ENCODE measurements around the gene FOXP1. TPM values are rescaled to one million over a fixed set of nuclear protein-coding genes. Genes with fewer than 3 reads are reported as not detected.

FOXP1 gene
- total and polyA plus RNA-seq, 12 donors: 4.8 to 56.0 (median 43.8) TPM

GRCh38 chr3:71568207-71568606 lies 15.3 kb downstream of the FOXP1 start:
- no peak for DNase-seq
- no peak for ATAC-seq
- Histone ChIP-seq H3K27me3 (no peaks in the 10 kb centered on the region), H3K4me1 (peaks cover 0 to 25% (median 4%) of the 10 kb centered on the region in 9 donors), H3K36me3 (peaks cover 0 to 39% (median 0%) of the 10 kb centered on the region in 9 donors), H3K4me3 (no peak overlapping the region), H3K9me3 (no peaks in the 10 kb centered on the region), H3K27ac (no peak overlapping the region)
- TF ChIP-seq, protein P1, sequence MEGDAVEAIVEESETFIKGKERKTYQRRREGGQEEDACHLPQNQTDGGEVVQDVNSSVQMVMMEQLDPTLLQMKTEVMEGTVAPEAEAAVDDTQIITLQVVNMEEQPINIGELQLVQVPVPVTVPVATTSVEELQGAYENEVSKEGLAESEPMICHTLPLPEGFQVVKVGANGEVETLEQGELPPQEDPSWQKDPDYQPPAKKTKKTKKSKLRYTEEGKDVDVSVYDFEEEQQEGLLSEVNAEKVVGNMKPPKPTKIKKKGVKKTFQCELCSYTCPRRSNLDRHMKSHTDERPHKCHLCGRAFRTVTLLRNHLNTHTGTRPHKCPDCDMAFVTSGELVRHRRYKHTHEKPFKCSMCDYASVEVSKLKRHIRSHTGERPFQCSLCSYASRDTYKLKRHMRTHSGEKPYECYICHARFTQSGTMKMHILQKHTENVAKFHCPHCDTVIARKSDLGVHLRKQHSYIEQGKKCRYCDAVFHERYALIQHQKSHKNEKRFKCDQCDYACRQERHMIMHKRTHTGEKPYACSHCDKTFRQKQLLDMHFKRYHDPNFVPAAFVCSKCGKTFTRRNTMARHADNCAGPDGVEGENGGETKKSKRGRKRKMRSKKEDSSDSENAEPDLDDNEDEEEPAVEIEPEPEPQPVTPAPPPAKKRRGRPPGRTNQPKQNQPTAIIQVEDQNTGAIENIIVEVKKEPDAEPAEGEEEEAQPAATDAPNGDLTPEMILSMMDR (IDR thresholded peaks at IDR 0.05): no peak
- intact Hi-C loops (cut with DNase I): no loop called here

DNA sequence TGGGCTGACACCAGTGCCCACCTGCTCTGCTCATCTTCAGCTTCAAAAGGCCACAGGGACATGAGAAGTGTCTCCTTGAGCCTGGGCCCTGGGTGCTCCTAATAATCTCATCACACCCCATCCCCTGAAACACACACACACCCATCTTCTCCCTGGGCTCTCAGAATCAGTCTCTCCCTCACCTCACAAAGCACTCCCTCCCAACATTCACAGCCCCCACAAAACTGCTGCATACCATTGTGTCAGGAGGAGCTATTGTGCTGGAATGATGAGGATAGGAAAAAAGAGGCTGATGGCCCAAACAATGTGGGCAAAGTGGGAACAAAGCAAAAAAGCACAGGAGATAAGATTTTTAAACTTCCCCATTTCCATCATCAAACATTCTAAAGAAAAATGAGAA lies 16.8 kb downstream of the FOXP1 start:
- H3K4me1 ChIP-seq: peaks cover 0 to 29% (median 4%) of the 10 kb centered on the region in 9 donors
- no peaks in the 10 kb centered on the region for H3K9me3 ChIP-seq
- peaks cover 0 to 34% (median 0%) of the 10 kb centered on the region in 9 donors for H3K36me3 ChIP-seq
- H3K4me3 ChIP-seq: no peak overlapping the region
- DNase-seq: no peak
- no peak overlapping the region for H3K27ac ChIP-seq
- ATAC-seq: no peak
- no peaks in the 10 kb centered on the region for H3K27me3 ChIP-seq
- TF ChIP-seq, protein P1 (IDR thresholded peaks at IDR 0.05): no peak
- intact Hi-C loops (cut with DNase I): no loop called here

DNA sequence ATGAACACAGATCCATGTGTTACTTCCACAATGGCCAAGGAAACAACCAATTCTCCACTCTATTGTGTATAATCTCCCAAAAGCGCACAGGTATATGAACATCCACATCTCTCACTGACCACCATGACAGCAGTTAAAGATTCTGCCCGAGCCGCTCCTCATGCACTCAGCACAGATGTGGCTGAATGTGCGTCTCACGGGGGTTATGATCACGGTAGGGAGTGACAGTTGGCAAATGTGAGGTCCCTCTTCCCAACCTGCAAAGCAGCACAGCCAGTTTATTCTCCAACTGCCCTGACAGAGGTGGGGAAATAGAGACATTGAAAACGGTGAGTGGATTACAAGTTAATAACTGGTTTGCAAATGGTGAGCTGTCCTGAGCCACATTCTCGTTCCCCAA lies 17.6 kb downstream of the FOXP1 start:
- Histone ChIP-seq H3K4me3 (no peak overlapping the region), H3K36me3 (peaks cover 0 to 30% (median 0%) of the 10 kb centered on the region in 9 donors), H3K4me1 (peaks cover 0 to 29% (median 4%) of the 10 kb centered on the region in 9 donors), H3K9me3 (no peaks in the 10 kb centered on the region), H3K27ac (no peak overlapping the region), H3K27me3 (no peaks in the 10 kb centered on the region)
- intact Hi-C loops (cut with DNase I): no loop called here
- ATAC-seq (no peak), DNase-seq (no peak)
- 94% methylated on average over 8 of the region's 8 CpGs for WGBS, 2 donors
- TF ChIP-seq, protein P1 (IDR thresholded peaks at IDR 0.05): no peak

DNA sequence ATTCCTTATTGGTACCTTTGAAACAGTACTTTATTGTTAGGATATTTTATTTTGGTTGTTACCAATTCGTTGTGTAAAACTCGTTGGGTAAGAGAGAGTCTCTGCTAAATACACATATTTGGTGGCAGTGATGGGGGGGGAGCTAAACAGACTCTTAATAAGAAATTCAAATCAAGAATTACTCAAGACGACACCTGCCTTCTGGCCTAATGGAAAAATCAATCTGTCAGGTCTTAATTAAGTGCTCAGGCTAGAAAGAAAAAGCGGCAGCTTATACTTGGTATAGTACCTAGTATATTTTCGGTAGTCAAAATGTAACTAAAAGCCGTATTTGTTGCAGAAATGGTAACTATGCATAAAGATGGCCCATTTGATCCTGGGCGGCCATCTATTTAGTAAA lies 18.2 kb downstream of the FOXP1 start:
- H3K27ac ChIP-seq: no peak overlapping the region
- WGBS, 2 donors: 92 to 94% methylated on average over 7 of the region's 7 CpGs
- no peak for DNase-seq
- no peaks in the 10 kb centered on the region for H3K9me3 ChIP-seq
- peaks cover 0 to 22% (median 0%) of the 10 kb centered on the region in 9 donors for H3K4me1 ChIP-seq
- H3K4me3 ChIP-seq: no peak overlapping the region
- no peaks in the 10 kb centered on the region for H3K27me3 ChIP-seq
- peaks cover 0 to 24% (median 0%) of the 10 kb centered on the region in 9 donors for H3K36me3 ChIP-seq
- intact Hi-C loops (cut with DNase I): no loop called here
- ATAC-seq: no peak
- TF ChIP-seq, protein P1 (IDR thresholded peaks at IDR 0.05): no peak

Data from heart right ventricle (tissue), 16 donors.